OCI-LY1 (cell line): ENCODE measurements around the gene PEG3.

ENCODE experiments used
- CTCF ChIP-seq: fragments of 200-600 bp; sonication (generic), shearing (Covaris generic); IDR thresholded peaks from 2 replicates; pipeline ENCODE4 v1.5.1; 2017; ENCODE audit warnings: mild to moderate bottlenecking, antibody characterized with exemption, low read length, moderate library complexity, mixed read lengths
- EZH2 ChIP-seq: fragments of 200-600 bp; sonication (generic), shearing (Covaris generic); IDR thresholded peaks from 2 replicates; pipeline ENCODE4 v1.8.0; 2017; ENCODE audit warnings: borderline replicate concordance, mixed run types, mild to moderate bottlenecking, antibody characterized with exemption, low read length, moderate library complexity, mixed read lengths

GRCh38 chr19:56838909-56839651, 1.4 kb downstream of the PEG3 start:
- TF ChIP-seq CTCF (no peak), EZH2 (no peak)
